GM23338 (cell line): ENCODE measurements around the gene TNFRSF21.

ENCODE experiments used
- CREB1 ChIP-seq: fragments of 250-450 bp; sonication (Bioruptor Pico); IDR thresholded peaks from 2 replicates; pipeline ENCODE4 v1.5.0; 2020; ENCODE audit warnings: low read depth, mild to moderate bottlenecking, moderate library complexity
- EZH2 ChIP-seq: fragments of 200-600 bp; sonication (generic); IDR thresholded peaks from one replicate; pipeline ENCODE4 v1.8.0; 2017; ENCODE audit warnings: antibody characterized with exemption, mild to moderate bottlenecking, low read depth; ENCODE audit not compliant: unreplicated experiment
- EZH2phosphoT487 ChIP-seq: fragments of 200-600 bp; sonication (generic); IDR thresholded peaks from one replicate; pipeline ENCODE4 v1.8.1; 2018; ENCODE audit warnings: antibody characterized with exemption; ENCODE audit not compliant: unreplicated experiment
- NANOG ChIP-seq: IDR thresholded peaks from 2 replicates; pipeline ENCODE4 v1.6.1; 2016; ENCODE audit warnings: antibody characterized with exemption, borderline replicate concordance
- POLR2AphosphoS5 ChIP-seq: IDR thresholded peaks from 2 replicates; pipeline ENCODE4 v1.6.1; 2016; ENCODE audit warnings: antibody characterized with exemption, low read depth
- ZNF114 ChIP-seq: fragments of 250-450 bp; sonication (Bioruptor Pico); IDR thresholded peaks from 2 replicates; pipeline ENCODE4 v1.5.0; 2020; ENCODE audit warnings: mild to moderate bottlenecking, moderate library complexity
- ZNF331 ChIP-seq: fragments of 250-450 bp; sonication (Bioruptor Pico); IDR thresholded peaks from 2 replicates; pipeline ENCODE4 v1.5.0; 2020; ENCODE audit warnings: low read depth, mild to moderate bottlenecking, moderate library complexity
- TF ChIP-seq, protein P1 (sequence below), 2 experiments: fragments of 200-600 bp in 1 of 2; sonication (generic) in 1 of 2; conservative IDR thresholded peaks; 2 replicates each; pipeline versions ENCODE4 v1.5.1 to v1.6.1; 2016 to 2017; ENCODE audit warnings: antibody characterized with exemption in 2 of 2, low read depth in 2 of 2, mild to moderate bottlenecking in 2 of 2, moderate library complexity in 1 of 2
- TF ChIP-seq, protein P2 (sequence below): IDR thresholded peaks from one replicate; pipeline ENCODE4 v1.6.1; 2018; ENCODE audit warnings: antibody characterized with exemption; ENCODE audit not compliant: unreplicated experiment
- TF ChIP-seq, protein P3 (sequence below): IDR thresholded peaks from 2 replicates; pipeline ENCODE4 v1.6.1; 2016; ENCODE audit warnings: antibody characterized with exemption

DNA sequence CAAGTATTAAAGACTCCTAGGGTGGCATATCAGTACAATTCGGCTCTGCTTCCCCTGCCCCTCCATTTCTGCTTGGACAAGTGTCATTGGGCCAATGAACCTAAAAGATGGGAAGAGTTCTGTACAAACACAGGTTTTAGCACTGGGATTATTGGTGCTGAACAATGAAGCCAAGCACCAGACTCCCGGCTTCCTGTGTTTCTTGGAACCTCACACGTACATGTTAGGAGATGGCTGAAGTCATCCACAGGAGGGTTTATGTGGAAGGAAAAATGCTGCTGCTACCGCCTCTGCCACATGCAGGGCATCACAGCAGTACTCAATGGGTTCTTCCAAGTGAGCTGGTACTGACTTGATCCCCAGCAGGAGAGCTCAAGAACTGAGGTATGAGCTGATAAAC is 49.7 kb downstream of the TNFRSF21 start:
- TF ChIP-seq, protein P1, sequence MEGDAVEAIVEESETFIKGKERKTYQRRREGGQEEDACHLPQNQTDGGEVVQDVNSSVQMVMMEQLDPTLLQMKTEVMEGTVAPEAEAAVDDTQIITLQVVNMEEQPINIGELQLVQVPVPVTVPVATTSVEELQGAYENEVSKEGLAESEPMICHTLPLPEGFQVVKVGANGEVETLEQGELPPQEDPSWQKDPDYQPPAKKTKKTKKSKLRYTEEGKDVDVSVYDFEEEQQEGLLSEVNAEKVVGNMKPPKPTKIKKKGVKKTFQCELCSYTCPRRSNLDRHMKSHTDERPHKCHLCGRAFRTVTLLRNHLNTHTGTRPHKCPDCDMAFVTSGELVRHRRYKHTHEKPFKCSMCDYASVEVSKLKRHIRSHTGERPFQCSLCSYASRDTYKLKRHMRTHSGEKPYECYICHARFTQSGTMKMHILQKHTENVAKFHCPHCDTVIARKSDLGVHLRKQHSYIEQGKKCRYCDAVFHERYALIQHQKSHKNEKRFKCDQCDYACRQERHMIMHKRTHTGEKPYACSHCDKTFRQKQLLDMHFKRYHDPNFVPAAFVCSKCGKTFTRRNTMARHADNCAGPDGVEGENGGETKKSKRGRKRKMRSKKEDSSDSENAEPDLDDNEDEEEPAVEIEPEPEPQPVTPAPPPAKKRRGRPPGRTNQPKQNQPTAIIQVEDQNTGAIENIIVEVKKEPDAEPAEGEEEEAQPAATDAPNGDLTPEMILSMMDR (conservative IDR thresholded peaks at IDR 0.05; ENCODE audit: low read depth in 2 of 2): no peak
- no peak for TF ChIP-seq POLR2AphosphoS5
- TF ChIP-seq EZH2: no peak
- no peak for TF ChIP-seq EZH2phosphoT487
- no peak for TF ChIP-seq ZNF114 (CRISPR knock-in tag)
- no peak for TF ChIP-seq NANOG
- TF ChIP-seq, protein P2, sequence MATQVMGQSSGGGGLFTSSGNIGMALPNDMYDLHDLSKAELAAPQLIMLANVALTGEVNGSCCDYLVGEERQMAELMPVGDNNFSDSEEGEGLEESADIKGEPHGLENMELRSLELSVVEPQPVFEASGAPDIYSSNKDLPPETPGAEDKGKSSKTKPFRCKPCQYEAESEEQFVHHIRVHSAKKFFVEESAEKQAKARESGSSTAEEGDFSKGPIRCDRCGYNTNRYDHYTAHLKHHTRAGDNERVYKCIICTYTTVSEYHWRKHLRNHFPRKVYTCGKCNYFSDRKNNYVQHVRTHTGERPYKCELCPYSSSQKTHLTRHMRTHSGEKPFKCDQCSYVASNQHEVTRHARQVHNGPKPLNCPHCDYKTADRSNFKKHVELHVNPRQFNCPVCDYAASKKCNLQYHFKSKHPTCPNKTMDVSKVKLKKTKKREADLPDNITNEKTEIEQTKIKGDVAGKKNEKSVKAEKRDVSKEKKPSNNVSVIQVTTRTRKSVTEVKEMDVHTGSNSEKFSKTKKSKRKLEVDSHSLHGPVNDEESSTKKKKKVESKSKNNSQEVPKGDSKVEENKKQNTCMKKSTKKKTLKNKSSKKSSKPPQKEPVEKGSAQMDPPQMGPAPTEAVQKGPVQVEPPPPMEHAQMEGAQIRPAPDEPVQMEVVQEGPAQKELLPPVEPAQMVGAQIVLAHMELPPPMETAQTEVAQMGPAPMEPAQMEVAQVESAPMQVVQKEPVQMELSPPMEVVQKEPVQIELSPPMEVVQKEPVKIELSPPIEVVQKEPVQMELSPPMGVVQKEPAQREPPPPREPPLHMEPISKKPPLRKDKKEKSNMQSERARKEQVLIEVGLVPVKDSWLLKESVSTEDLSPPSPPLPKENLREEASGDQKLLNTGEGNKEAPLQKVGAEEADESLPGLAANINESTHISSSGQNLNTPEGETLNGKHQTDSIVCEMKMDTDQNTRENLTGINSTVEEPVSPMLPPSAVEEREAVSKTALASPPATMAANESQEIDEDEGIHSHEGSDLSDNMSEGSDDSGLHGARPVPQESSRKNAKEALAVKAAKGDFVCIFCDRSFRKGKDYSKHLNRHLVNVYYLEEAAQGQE: no peak
- TF ChIP-seq CREB1 (CRISPR knock-in tag): no peak
- TF ChIP-seq, protein P3, sequence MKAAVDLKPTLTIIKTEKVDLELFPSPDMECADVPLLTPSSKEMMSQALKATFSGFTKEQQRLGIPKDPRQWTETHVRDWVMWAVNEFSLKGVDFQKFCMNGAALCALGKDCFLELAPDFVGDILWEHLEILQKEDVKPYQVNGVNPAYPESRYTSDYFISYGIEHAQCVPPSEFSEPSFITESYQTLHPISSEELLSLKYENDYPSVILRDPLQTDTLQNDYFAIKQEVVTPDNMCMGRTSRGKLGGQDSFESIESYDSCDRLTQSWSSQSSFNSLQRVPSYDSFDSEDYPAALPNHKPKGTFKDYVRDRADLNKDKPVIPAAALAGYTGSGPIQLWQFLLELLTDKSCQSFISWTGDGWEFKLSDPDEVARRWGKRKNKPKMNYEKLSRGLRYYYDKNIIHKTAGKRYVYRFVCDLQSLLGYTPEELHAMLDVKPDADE: no peak
- TF ChIP-seq ZNF331: no peak
